GM19025 (cell line): ENCODE measurements around the gene CIZ1.
A peak's percentile ranks its signal among the peaks of the same experiment; 100 is the strongest.
"Not testable (repeated sequence)": the region's sequence is repeated elsewhere in the genome, so short reads cannot be mapped to it uniquely, and the experiment has no call there.

ENCODE experiments used
- ATAC-seq: cut with Tn5 transposase; IDR thresholded peaks from one replicate; pipeline ENCODE4 v1.9.1; 2021; ENCODE audit warnings: mild to moderate bottlenecking, low read depth, moderate library complexity; ENCODE audit not compliant: unreplicated experiment

CIZ1 gene

GRCh38 chr9:128192601-128193371 lies 1.4 kb upstream of the CIZ1 start:
- ATAC-seq = no peak

GRCh38 chr9:128190516-128191405 lies 611 bp downstream of the CIZ1 start:
- peak; percentile 29 for ATAC-seq

GRCh38 chr9:128190013-128190412 lies 1.4 kb downstream of the CIZ1 start:
- ATAC-seq = no peak

DNA sequence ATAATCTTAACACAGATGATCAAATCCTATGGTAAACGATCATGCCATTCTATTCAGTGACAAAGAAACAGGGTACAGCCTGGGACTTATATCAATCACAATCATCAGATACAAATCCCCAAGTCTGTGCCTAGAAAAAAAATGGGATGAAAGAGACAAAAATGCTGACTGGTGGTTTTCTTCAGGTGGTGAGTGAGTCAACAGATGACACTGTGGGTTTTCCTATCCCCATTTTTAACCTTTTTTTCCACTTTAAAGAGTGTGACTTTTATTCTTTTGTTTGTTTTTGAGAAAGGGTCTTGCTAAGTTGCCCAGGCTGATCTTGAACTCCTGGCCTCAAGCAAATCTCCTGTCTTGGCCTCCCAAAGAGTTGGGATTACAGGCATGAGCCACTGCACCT lies 3.2 kb downstream of the CIZ1 start:
- ATAC-seq = no peak

DNA sequence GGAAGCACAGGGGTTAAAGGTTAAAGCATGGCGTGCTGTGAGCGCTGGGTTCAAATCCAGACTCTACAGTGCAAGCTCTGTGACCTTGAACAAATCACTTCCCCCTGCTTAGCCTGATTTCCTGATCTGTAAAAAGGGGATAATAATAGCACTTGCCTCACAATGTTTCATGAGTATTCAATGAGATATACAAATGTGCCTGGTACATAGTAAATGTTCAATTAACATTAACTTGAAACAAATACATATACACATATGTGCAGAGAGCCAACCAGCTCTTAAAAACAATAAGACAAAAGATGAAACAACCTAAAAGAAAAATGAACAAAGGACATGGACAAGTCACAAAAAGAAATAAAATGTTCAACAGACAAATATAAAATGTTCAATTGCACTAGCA lies 4.0 kb downstream of the CIZ1 start:
- no peak for ATAC-seq

DNA sequence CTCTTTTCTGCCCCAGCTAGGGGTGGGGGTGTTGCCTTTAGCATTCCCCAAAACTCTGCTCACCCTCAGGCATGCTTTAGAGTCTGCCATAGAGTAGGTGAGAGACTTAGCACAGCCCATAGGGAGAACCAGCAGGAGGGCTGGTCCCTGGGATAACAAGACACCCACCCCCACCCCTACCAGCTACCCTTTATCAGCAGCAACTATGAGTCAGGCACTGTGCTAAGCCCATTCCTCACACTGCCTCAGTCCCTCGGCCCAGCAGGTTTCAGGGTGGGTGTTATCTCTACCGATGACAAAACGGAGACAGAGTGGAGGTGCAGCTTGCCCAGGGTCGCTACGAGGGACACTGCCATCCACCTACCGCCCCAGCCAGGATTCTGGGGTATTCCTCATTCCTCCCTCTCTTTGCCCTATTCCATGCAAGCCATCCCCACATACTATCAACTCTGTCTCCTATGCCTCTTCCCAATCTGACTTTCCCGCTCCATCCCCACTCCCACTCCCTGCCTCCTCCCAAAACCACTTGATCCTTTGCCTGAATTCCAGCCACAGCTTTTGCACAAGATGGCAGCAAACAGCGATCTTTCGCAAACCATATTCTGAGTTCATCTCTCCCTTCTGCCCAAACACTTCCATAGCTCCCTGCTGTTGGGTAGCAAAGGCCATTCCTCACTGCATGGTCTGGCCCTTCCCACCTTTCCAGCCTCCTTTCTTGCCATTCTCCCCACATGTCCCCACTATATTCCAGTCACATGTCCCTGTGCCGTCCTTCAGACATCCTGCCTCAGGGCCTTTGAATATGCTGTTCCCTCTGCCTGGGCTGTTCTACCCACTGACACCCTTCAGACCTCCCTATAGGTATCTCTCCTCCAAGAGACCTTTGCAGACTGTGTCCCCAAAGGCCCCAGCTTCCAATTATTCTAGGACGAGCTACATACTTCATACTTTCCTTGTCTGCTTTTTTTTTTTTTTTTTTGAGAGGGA lies 5.1 kb downstream of the CIZ1 start:
- no peak for ATAC-seq

DNA sequence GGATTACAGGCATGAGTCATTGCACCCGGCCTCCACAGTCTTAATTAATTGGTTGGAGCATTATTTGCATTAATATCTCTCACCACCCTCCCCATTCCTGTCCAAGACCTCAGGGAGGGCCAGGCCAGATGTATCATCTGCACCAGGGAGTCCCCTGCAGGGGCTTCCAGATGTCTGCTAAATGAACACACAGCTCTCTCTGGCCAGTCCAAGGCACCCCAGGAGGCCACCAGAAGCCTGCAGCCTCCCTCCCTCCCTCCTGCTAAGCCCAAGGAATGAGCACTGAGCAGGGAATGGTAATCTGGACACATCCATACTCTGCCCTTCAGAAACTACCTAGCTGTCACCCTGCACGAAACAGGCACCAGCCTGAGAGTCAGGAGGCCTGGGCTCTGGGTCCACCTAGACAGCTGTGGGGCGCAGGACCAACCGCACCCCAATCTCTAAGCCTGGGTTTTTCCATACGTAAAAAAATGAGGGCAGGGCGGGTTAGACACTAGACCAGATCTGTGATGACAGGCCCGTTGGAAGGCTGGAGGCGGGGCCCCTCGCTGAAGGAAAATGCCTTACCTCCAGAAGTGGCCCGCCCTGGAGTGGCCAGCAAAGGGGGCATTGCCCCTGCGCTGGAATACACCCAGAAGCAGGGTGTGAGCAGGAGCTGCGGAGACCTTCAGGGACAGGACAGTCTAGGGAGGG lies 8.3 kb downstream of the CIZ1 start:
- ATAC-seq = no peak

DNA sequence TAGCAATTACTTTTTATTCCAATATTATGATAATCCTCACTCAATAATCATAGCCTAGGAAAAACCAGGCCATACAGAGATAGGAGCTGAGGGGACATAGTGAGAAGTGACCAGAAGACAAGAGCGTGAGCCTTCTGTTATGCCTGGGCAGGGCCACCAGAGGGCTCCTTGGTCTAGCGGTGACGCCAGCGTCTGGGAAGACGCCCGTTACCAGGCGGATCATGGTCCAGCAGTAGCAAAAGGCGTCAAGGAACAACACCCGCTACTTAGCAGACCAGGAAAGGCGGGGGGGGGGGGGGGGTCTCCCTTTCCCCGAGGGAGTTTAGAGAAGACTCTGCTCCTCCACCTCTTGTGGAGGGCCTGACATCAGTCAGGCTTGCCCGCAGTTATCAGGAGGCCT lies 9.9 kb downstream of the CIZ1 start:
- ATAC-seq = not testable (repeated sequence)

DNA sequence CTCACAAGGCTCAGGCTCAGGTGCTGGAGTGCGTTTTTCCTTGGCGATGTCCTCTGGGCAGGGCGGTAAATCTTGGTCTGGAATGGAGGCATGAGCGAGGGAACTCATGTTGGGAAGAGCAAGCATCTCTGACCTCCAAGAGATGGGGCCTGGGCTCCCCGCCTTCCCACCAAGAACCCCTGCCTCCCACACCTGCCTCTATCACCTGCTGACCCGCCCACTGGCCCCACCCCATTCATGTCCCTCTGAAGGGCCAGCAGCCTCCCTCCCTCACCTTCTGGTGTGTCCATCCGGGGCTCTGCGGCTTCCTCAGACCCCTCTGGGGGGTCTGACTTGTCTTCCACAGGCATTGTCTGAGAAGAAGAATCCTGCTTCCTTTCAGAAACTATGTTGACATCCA lies 10.9 kb downstream of the CIZ1 start:
- ATAC-seq = no peak

GRCh38 chr9:128180001-128180400 lies 11.4 kb downstream of the CIZ1 start:
- no peak for ATAC-seq

DNA sequence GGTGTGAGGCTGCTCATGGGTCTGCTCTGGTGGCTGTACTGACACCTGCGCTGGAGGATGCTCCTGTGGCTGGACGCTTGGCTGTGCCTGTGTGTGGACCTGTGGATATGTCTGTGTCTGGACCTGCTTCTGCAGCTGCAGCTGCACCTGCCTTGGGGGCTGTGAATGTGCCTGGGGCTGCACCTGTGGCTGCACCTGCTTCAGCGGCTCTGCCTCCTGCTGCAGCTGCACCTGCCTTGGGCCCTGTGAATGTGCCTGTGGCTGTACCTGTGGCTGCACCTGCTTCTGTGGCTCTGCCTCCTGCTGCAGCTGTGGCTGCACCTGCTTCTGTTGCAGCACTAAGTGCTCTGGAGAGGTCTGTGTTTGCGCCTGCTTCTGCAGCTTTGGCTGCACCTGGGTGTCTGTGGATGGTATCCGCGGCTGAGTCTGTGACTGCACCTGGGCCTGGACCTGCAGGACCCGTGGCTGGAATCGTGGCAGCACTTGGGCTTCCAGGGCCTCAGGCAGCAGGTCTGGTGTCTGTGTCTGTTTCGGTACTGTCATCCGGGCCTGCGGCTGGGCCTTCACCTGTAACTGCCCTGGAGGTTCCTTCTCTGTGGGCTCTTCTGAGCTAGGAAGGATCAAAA lies 12.5 kb downstream of the CIZ1 start:
- ATAC-seq = no peak

- no peak for ATAC-seq
Measured at GRCh38 chr9:128175726-128176125, 15.6 kb downstream of the CIZ1 start.

GRCh38 chr9:128175102-128175563 lies 16.2 kb downstream of the CIZ1 start:
- no peak for ATAC-seq

DNA sequence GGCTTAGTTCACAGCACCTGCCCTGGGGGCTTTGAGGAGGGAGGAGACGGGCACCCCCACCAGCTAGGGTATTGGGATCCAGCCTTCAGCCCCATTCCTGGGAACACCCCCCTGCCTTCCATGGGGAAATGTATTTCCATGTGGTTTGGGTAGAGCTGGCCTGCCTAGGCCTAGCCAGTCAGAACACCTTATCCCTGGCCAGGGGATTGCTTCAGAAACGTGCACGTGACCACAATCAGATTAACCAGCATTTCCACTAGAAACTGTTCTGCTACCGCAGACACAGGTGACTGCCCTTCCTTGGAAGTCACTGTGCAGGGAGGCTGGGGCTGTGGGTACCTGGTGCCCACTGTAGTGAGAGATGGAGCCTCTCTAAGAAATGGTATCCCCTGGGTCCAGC lies 17.3 kb downstream of the CIZ1 start:
- no peak for ATAC-seq

- no peak for ATAC-seq
Measured at GRCh38 chr9:128169925-128170324, 21.4 kb downstream of the CIZ1 start.

DNA sequence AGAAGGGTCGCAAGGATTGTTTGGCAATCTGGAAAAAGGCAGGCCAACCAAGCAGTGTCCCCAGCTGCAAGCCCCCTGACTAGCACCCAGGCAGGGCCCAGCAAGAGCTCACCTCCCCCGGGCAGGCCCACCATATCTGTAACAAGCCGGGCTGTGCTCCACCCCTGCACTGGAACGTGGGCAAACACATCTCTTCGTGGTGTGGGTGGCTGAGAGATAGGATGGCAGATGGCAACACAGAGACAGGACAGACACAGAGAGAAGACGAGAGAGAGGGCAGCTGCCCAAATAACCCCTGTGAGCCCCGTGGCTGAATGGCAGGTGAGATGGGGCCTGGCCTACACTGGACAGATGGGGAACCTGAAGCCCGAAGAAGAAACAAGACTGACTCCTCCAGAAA lies 21.9 kb downstream of the CIZ1 start:
- ATAC-seq = no peak

DNA sequence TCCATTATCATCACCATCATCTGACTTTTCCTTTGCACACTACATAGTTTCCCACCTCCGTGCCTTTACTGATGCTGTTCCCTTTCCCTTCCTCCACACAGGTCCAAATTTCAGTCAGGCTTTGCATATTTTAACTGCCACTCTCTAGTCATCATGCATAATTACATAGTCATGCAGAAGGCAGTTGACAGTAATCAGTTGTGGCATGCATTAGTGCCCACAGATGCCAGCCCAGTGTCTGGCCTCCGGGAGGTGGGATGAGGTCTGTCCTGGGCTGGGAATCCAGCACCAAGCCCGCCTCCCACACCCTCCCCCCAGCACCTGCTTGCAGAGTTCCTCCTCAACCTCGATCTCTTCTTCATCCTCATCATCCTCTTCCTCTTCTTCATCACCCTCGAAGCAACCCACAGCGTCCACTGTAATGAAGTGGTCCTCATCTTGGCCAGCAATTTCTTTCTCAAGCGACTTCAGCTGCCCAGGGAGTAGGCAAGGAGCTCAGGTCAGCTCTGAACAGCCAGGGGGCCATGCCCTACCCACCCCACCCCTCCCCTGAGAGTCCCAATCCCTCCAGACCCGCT lies 22.6 kb downstream of the CIZ1 start:
- no peak for ATAC-seq

GRCh38 chr9:128167209-128167608 lies 24.2 kb downstream of the CIZ1 start:
- ATAC-seq = no peak

DNA sequence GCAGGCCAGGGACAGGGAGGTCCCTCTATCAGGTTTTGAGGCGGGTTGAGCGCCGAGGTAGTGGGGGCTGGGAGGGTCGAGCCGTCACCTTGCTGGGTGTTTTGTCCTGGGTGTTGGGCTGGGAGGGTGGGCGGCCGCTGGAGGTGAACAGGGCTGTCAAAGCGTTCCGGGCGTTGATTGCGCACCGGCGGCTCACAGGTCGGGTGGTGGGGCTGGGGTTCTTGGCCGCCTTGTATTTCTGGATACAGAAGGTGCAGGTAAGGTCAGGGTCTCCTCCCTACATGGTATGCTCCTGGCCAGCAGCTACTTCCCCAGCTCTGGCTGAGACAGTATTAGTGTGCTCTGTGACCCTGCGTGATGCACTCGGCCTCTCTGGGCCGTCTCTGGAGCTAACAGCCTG lies 25.2 kb downstream of the CIZ1 start:
- ATAC-seq = no peak
